D341Med (cell line): ENCODE data around the gene PRKAR1B.

ENCODE experiments used
- DNase-seq: peaks from one replicate; pipeline ENCODE4 v3.0.0; 2012; ENCODE audit warnings: low spot score

PRKAR1B gene

GRCh38 chr7:739983-740942 lies 13.2 kb upstream of the PRKAR1B start:
- peak; percentile 25 for DNase-seq

GRCh38 chr7:739455-739982 lies 12.4 kb upstream of the PRKAR1B start:
- DNase-seq: no peak

GRCh38 chr7:738723-739454 lies 11.8 kb upstream of the PRKAR1B start:
- no peak for DNase-seq

- no peak for DNase-seq
Observed at GRCh38 chr7:738241-738640, 11.2 kb upstream of the PRKAR1B start.

- DNase-seq: no peak
Observed at GRCh38 chr7:734808-735207, 7.7 kb upstream of the PRKAR1B start.

- no peak for DNase-seq
Observed at GRCh38 chr7:734214-734613, 7.1 kb upstream of the PRKAR1B start.

- no peak for DNase-seq
Observed at GRCh38 chr7:732556-732955, 5.5 kb upstream of the PRKAR1B start.

GRCh38 chr7:732094-732541 lies 5.0 kb upstream of the PRKAR1B start:
- DNase-seq: peak; percentile 74

GRCh38 chr7:731440-732085 lies 4.5 kb upstream of the PRKAR1B start:
- DNase-seq: no peak

GRCh38 chr7:730501-731439 lies 3.7 kb upstream of the PRKAR1B start:
- no peak for DNase-seq

- no peak for DNase-seq
Observed at GRCh38 chr7:729140-730000, 2.3 kb upstream of the PRKAR1B start.

GRCh38 chr7:728602-729001 lies 1.5 kb upstream of the PRKAR1B start:
- peak; percentile 26 for DNase-seq

- DNase-seq: peak; percentile 46
Observed at GRCh38 chr7:727806-728460, 852 bp upstream of the PRKAR1B start.

GRCh38 chr7:726854-727103 lies 302 bp downstream of the PRKAR1B start:
- no peak for DNase-seq

GRCh38 chr7:726084-726853 lies 812 bp downstream of the PRKAR1B start, which contains the start of gene DNAAF5:
TSS of gene DNAAF5 (plus strand) at chr7:726699. CDS start at chr7:726721, 22 bp downstream.
- DNase-seq: peak; percentile 97

GRCh38 chr7:725223-726005 lies 1.7 kb downstream of the PRKAR1B start:
- DNase-seq: no peak

- no peak for DNase-seq
Observed at GRCh38 chr7:724298-724697, 2.8 kb downstream of the PRKAR1B start.

- no peak for DNase-seq
Observed at GRCh38 chr7:723541-723940, 3.5 kb downstream of the PRKAR1B start.
